DOHH2 (cell line): ENCODE measurements around the gene LPAR1.

Experiments used
- H3F3A ChIP-seq: fragments of 200-600 bp; sonication (generic), shearing (Covaris generic); 2 replicates; pipeline ENCODE4 v1.6.0; 2016; ENCODE audit warnings: antibody characterized with exemption, mild to moderate bottlenecking; ENCODE audit not compliant: control insufficient read depth, insufficient read depth
- H3K27ac ChIP-seq: fragments of 200-600 bp; sonication (generic); 2 replicates; pipeline ENCODE4 v1.5.1; 2014; ENCODE audit warnings: low read depth, mild to moderate bottlenecking, low read length, moderate library complexity
- H3K27me3 ChIP-seq: fragments of 200-600 bp; sonication (generic); 2 replicates; pipeline ENCODE4 v1.6.1; 2014; ENCODE audit warnings: mild to moderate bottlenecking, low read length, mixed read lengths; ENCODE audit not compliant: control insufficient read depth
- H3K36me3 ChIP-seq: fragments of 200-600 bp; sonication (generic); 2 replicates; pipeline ENCODE4 v1.6.1; 2014; ENCODE audit warnings: mild to moderate bottlenecking, low read length, moderate library complexity, mixed read lengths; ENCODE audit not compliant: control insufficient read depth
- H3K4me1 ChIP-seq: fragments of 200-600 bp; sonication (generic); 2 replicates; pipeline ENCODE4 v1.6.1; 2014; ENCODE audit warnings: mild to moderate bottlenecking, low read length, mixed read lengths; ENCODE audit not compliant: control insufficient read depth
- H3K4me2 ChIP-seq: fragments of 200-600 bp; sonication (generic); 2 replicates; pipeline ENCODE4 v1.6.0; 2014; ENCODE audit warnings: mild to moderate bottlenecking, low read length, moderate library complexity
- H3K4me3 ChIP-seq: fragments of 200-600 bp; sonication (generic); 2 replicates; pipeline ENCODE4 v1.5.1; 2014; ENCODE audit warnings: mild to moderate bottlenecking, low read length, mixed read lengths
- H3K79me2 ChIP-seq: fragments of 200-600 bp; sonication (generic); 2 replicates; pipeline ENCODE4 v1.6.1; 2014; ENCODE audit warnings: mild to moderate bottlenecking, low read length, mixed read lengths; ENCODE audit not compliant: control insufficient read depth
- H3K9me2 ChIP-seq: fragments of 200-600 bp; sonication (generic); replicated peaks from 2 replicates; pipeline ENCODE4 v1.6.1; 2014; ENCODE audit warnings: mild to moderate bottlenecking, low read length, mixed read lengths; ENCODE audit not compliant: control insufficient read depth
- H3K9me3 ChIP-seq: fragments of 200-600 bp; sonication (generic); 2 replicates; pipeline ENCODE4 v1.6.1; 2014; ENCODE audit warnings: antibody characterized with exemption, low read length, mixed read lengths; ENCODE audit not compliant: control insufficient read depth, insufficient read depth
- H4K20me1 ChIP-seq: fragments of 200-600 bp; sonication (generic); 2 replicates; pipeline ENCODE4 v1.6.0; 2014; ENCODE audit warnings: low read depth, mild to moderate bottlenecking, antibody characterized with exemption, low read length, moderate library complexity; ENCODE audit not compliant: control insufficient read depth, insufficient read depth
- CTCF ChIP-seq: fragments of 200-600 bp; sonication (generic); IDR thresholded peaks from one replicate; pipeline ENCODE4 v1.5.1; 2014; ENCODE audit warnings: antibody characterized with exemption, mild to moderate bottlenecking, low read depth, low read length; ENCODE audit not compliant: poor library complexity, severe bottlenecking
- EZH2phosphoT487 ChIP-seq: fragments of 200-600 bp; sonication (generic); IDR thresholded peaks from 2 replicates; pipeline ENCODE4 v1.6.1; 2017; ENCODE audit warnings: borderline replicate concordance, mild to moderate bottlenecking, antibody characterized with exemption, low read length, moderate library complexity, mixed read lengths

LPAR1 gene

GRCh38 chr9:110891760-110892159 lies 146.5 kb downstream of the LPAR1 start:
- no peak overlapping the region for H3K4me3 ChIP-seq
- no peaks in the 10 kb centered on the region for H3K27me3 ChIP-seq
- H3K9me2 ChIP-seq, result no peaks in the 10 kb centered on the region
- H3K36me3 ChIP-seq, result no peaks in the 10 kb centered on the region
- H4K20me1 ChIP-seq, result no peaks in the 10 kb centered on the region
- no peaks in the 10 kb centered on the region for H3K4me1 ChIP-seq
- H3F3A ChIP-seq, result no peaks in the 10 kb centered on the region
- H3K9me3 ChIP-seq, result no peaks in the 10 kb centered on the region
- no peak overlapping the region for H3K4me2 ChIP-seq
- H3K27ac ChIP-seq, result no peak overlapping the region
- no peaks in the 10 kb centered on the region for H3K79me2 ChIP-seq
- TF ChIP-seq CTCF, result no peak
- TF ChIP-seq EZH2phosphoT487, result no peak

GRCh38 chr9:110890416-110890815 lies 147.9 kb downstream of the LPAR1 start:
- TF ChIP-seq CTCF, result no peak
- TF ChIP-seq EZH2phosphoT487, result no peak
- no peak overlapping the region for H3K4me3 ChIP-seq
- no peaks in the 10 kb centered on the region for H3K4me1 ChIP-seq
- H3K27me3 ChIP-seq, result no peaks in the 10 kb centered on the region
- H3K27ac ChIP-seq, result no peak overlapping the region
- H3K9me2 ChIP-seq, result no peaks in the 10 kb centered on the region
- H3F3A ChIP-seq, result no peaks in the 10 kb centered on the region
- H3K79me2 ChIP-seq, result no peaks in the 10 kb centered on the region
- H3K36me3 ChIP-seq, result no peaks in the 10 kb centered on the region
- no peaks in the 10 kb centered on the region for H3K9me3 ChIP-seq
- no peak overlapping the region for H3K4me2 ChIP-seq
- no peaks in the 10 kb centered on the region for H4K20me1 ChIP-seq

GRCh38 chr9:110887276-110887675 lies 151.0 kb downstream of the LPAR1 start:
- no peaks in the 10 kb centered on the region for H3K4me1 ChIP-seq
- TF ChIP-seq EZH2phosphoT487 (no peak), CTCF (no peak)
- no peaks in the 10 kb centered on the region for H3K79me2 ChIP-seq
- H3K9me3 ChIP-seq, result no peaks in the 10 kb centered on the region
- H3K27me3 ChIP-seq, result no peaks in the 10 kb centered on the region
- H3K36me3 ChIP-seq, result no peaks in the 10 kb centered on the region
- H3F3A ChIP-seq, result no peaks in the 10 kb centered on the region
- no peaks in the 10 kb centered on the region for H3K9me2 ChIP-seq
- no peaks in the 10 kb centered on the region for H4K20me1 ChIP-seq
- H3K27ac ChIP-seq, result no peak overlapping the region
- no peak overlapping the region for H3K4me2 ChIP-seq
- H3K4me3 ChIP-seq, result no peak overlapping the region

GRCh38 chr9:110886832-110887231 lies 151.4 kb downstream of the LPAR1 start:
- no peaks in the 10 kb centered on the region for H3K79me2 ChIP-seq
- no peaks in the 10 kb centered on the region for H3K4me1 ChIP-seq
- no peaks in the 10 kb centered on the region for H3F3A ChIP-seq
- H3K4me2 ChIP-seq, result no peak overlapping the region
- no peaks in the 10 kb centered on the region for H3K36me3 ChIP-seq
- no peak for TF ChIP-seq EZH2phosphoT487
- TF ChIP-seq CTCF, result no peak
- H3K27me3 ChIP-seq, result no peaks in the 10 kb centered on the region
- no peak overlapping the region for H3K4me3 ChIP-seq
- no peaks in the 10 kb centered on the region for H3K9me2 ChIP-seq
- H4K20me1 ChIP-seq, result no peaks in the 10 kb centered on the region
- no peaks in the 10 kb centered on the region for H3K9me3 ChIP-seq
- H3K27ac ChIP-seq, result no peak overlapping the region
